ENCODE results near the gene ARPC5.

ARPC5 gene

GRCh38 chr1:183584147-183584546, 51.4 kb downstream of the ARPC5 start:
- DNase-seq, result no peak

GRCh38 chr1:183583466-183583865, 52.1 kb downstream of the ARPC5 start:
- DNase-seq, result no peak

GRCh38 chr1:183582021-183582713, 53.4 kb downstream of the ARPC5 start:
- DNase-seq, result no peak

GRCh38 chr1:183580281-183580682, 55.3 kb downstream of the ARPC5 start:
- DNase-seq, result no peak

GRCh38 chr1:183578856-183579255, 56.7 kb downstream of the ARPC5 start:
- no peak for DNase-seq

- DNase-seq, result no peak
Observed at GRCh38 chr1:183577897-183578465, 57.6 kb downstream of the ARPC5 start.

- DNase-seq, result no peak
Observed at GRCh38 chr1:183576537-183576936, 59.0 kb downstream of the ARPC5 start.

GRCh38 chr1:183575606-183576005, 60.0 kb downstream of the ARPC5 start:
- DNase-seq, result no peak

GRCh38 chr1:183572721-183573120, 62.9 kb downstream of the ARPC5 start:
- no peak for DNase-seq

- DNase-seq, result no peak
Observed at GRCh38 chr1:183571678-183572268, 63.8 kb downstream of the ARPC5 start.
